GM18517 (cell line): ENCODE data around the gene SRR.
A peak's percentile ranks its signal among the peaks of the same experiment; 100 is the strongest.
"Not testable (repeated sequence)": the region's sequence is repeated elsewhere in the genome, so short reads cannot be mapped to it uniquely, and the experiment has no call there.

Experiments used
- ATAC-seq: cut with Tn5 transposase; IDR thresholded peaks from one replicate; pipeline ENCODE4 v1.9.1; 2021; ENCODE audit warnings: mild to moderate bottlenecking, moderate library complexity; ENCODE audit not compliant: unreplicated experiment

SRR gene, protein sequence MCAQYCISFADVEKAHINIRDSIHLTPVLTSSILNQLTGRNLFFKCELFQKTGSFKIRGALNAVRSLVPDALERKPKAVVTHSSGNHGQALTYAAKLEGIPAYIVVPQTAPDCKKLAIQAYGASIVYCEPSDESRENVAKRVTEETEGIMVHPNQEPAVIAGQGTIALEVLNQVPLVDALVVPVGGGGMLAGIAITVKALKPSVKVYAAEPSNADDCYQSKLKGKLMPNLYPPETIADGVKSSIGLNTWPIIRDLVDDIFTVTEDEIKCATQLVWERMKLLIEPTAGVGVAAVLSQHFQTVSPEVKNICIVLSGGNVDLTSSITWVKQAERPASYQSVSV

DNA sequence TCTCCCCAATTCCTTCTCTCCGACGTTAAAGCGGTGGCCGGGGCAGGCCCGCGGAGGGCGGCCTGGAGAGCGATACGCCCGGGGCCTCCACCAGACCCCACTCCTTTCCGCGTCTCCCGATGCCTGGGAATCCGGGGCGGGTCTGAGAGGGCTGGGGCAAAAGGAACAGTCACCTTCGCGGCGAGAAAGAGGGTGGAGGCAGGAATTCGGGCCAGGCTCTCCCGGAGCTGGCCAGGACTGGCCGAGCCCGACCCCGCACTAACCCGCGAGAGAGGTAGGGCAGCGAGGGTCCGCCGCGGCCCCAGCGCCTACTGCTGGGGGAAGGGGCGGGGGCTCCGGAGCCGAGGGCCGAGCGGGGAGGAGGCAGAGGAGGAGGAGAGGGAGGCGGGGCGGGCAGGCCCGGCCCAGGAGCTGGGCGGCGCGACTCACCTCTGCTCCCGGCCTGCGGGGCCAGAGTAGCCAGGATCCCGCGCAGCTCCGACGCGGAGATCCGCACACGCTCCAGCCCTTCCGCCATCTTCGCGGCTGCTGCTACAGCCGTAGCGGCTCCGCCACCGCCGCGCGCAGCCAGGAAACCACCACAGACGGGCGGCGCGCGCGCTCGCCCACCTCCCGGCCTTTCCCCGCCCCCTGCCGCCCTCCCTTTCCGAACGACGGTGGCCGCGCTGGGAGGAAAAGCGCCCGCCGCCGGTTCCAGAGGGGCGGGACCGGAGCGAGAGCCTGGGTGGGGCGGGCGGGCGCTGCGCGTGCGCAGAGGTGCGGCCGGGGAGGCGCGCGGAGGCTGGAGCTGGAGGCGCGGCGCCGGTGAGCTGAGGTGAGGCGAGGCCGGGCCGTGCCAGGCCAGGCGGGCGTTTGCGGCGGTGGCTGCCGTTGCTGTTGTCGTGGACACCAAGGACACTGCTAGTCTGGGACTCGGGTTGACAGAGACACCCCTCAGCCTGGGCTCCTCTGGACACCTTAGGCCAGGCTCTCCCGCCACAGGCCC, at the start of gene SRR, which contains the start of gene SMG6:
SRR (plus strand) TSS at position 747 of the 985 bp plus-strand sequence. CDS start 11,611 bp downstream, outside the sequence.
SMG6 (minus strand) TSS at position 582 of the 985 bp plus-strand sequence; CDS start at position 517, 65 bp downstream.
- peak; percentile 74 for ATAC-seq

DNA sequence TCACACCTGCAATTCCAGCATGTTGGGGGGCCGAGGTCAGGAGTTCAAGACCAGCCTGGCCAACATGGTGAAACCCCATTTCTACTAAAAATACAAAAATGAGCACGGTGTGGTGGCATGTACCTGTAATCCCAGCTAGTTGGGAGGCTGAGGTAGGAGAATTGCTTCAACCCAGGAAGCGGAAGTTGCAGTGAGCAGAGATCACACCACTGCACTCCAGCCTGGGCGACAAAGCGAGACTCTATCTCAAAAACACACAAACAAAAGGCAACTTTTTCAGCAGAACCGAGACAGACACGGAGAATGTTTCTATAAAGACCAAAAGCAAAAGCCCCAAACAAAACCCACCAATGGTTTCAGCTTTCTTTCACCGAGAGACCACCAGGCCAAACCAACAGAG, 44.9 kb upstream of the SRR start:
- ATAC-seq = not testable (repeated sequence)

DNA sequence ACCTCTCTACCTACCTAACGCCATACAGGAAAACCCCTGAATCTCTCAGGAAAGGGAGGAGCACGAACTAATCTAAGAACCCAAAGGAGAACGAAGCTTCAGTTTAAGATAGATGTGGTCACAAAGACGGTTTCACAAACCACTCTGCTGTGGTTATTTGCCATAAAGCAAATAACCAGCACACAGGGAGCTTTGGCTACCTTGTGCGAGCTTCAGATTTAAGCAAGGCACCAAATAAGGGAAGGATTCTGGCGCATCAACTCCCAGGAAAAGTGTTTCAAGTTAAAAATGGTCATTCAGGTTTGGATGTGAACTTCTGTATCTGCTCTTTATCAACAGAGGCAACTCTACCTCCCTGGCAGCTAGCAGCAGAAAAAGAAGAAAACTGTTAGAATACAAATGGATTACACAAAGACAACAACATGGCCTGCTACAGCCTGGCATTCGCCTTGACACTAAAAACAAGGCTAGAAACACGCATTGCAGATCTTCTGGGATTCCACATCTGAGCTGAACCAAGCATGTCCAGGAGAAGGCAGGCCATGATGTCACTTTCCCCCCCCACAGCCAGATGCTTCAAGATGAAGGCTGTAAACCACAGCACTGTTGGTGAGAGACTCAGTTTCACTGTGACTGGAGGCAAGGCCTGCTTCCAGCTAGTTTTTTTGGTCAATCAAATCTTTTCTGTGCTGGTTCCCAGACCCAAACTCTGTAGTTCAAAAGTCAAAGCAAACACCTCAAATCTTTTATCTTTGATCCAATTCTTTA, 43.8 kb upstream of the SRR start:
- ATAC-seq = peak; percentile 63

DNA sequence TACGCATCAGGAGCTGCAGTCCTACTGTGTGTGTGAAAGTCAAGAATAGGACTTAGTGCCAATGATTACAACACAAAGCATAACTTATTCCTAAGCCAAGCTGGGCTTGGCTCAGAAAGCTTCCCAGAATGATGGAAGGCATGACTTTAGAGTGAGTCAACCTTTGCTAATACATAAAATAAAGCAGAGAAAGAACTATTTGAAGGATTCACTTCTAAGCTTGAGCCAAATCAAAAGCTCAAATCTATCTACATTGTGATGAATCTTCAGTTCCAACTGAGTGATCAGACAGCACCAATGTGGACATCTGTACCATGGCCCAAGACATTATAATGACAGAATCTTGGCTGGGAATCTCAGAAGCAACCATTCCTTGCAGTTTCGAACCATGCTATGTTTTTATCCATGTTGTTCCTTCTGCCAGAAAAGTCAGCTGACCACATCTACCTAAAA, 41.6 kb upstream of the SRR start:
- ATAC-seq = no peak

DNA sequence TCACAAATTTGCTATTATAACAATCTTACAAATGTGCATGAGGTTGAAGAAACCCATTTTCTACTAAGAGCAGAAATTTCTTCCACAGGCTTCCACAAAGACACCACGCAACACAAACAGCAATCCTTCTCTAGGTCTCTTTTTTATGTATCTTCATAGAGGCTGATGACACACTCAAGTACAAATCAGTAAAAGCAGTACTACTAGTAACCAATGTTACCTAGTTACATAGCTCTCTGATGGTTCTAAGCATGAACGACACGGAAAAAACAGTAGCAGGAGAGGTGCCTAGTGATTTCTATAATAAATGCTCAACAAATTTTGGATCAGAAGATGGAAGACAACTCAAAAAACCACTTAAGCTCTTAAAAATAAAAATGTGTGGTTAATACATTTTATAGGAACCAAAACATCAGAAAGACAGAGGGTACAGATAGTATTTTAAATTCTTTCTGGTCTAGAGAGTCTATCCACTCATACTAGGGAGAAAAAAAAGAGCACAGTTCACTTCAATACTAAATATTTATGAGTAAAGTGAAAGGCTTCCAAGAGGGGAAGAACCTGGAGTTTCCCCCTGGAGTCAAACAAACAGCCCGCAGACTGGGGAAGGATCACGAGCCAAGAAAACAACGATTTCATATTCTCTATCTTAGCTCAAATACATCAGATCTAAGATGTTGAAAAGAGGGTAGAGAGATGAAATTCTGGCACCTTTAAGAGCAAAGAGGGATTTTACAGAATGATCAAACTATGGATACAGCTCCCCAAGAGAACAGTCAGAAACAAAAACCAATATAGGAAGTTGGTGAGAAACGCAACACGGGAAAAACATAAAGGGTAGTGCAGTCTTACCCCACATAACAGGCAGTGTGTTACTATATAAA, 40.3 kb upstream of the SRR start:
- no peak for ATAC-seq

DNA sequence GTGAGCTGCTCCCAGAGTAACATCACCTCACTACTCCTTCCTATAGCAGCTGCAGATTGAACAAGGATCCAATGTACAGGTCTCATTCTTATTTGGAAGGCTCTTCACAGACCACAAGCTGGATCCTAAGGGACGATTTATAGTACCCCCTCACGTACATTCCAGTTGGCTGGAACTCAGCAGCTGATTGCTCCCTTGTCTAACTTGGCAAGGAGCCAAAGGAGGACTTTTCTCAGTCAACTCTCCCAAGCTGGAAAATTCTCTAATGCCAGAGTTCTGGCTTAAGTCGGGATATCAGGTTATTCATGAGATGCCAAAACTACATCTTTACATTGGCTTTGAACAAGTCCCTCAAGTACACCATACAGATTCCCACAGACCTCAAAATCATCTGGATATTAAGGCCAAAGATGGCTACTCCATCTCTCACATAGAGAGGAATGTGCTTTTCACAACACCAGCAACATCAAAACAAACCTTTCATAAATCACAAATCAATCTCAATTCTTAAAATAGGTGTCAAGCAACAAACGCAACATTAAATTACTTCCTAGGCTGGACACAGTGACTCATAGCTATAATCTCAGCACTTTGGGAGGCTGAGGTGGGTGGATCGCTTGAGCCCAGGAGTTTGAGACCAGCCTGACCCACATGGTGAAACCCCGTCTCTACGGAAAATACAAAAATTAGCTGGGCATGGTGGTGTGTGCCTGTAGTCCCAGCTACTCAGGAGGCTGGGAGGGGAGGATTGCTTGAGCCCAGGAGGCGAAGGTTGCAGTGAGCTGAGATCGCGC, 39.5 kb upstream of the SRR start:
- ATAC-seq = no peak

DNA sequence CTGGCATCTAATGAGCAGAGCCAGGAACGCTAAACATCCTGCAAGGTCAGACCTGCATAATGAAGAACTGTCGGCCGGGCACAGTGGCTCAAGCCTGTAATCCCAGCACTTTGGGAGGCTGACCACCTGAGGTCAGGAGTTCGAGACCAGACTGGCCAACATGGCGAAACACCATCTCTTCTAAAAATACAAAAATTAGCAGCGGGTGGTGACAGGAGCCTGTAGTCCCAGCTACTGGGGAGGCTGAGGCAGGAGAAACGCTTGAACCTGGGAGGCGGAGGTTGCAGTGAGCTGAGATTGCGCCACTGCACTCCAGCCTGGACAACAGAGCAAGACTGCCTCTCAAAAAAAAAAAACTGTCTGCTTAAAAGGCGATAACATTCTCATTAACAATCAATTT, 38.6 kb upstream of the SRR start:
- ATAC-seq = not testable (repeated sequence)

DNA sequence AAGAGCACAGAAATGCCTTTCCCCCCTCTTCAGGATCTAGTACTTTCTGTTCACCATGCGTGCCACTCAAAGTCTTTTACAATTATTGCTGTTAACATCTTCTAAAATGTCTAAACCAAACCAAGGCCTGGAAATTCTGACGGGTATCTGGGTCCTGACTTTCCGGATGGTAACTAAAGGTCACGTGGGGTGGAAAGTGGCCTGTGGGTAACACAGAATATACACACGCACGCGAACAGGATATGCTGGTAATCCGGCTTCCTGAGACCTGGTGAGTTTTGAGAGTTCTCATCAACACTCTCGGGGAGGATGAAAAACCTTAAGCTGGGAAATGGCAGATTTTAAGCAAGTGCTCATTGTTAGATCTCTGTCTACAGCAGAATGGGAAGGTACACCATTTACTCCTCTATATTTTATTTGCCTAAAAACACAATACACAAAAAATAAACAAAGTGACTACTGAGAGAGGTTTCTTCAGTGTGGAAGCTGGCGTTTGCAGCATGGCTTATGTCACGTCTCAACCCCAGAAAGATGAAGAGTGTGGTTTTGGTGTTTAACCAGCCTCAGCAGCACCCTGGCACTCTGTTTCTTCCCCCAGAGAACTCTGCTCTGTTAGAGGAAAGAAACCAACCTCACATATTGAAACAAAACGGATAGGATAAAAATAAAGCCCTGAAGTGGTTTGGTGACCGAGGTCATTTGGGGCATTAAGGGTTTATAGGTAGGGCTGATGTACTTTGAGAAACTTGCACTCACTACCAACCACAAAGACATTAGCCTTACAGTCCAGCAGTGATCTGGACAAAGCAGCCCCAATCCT, 37.5 kb upstream of the SRR start:
- no peak for ATAC-seq

DNA sequence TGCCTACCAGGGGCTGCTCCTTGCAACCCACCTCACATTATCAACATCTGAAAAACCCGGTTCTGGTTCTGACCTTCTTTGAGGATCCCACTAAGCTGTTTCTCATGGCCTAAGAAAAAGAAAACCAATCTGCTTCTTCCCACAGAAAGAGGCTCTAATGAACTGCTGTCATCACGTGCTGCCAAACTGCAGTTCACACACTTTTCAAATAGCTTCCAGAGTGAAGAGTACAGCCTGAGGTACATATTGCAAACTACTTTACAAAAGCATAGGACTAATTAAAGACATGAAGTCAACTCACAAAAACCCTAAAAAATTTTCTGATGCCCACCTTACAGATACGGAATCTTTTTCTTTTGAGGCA, 36.9 kb upstream of the SRR start:
- no peak for ATAC-seq

DNA sequence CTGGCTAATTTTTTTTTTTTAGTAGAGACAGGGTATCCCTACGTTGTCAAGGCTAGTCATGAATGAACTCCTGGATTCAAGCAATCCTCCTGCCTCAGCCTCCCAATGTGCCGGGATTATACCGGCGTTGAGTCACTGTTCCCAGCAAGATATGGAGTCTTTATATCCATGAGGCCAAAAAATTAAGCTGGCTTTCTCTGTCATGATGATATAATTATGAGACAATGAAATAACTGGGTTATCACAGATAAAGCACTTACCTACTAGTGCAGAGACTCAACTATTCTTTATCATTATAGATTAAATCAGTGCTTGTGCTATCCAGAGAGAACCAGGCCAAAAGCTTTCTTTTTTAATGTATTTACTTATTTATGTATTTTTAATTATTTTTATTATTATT, 36.4 kb upstream of the SRR start:
- ATAC-seq = no peak

DNA sequence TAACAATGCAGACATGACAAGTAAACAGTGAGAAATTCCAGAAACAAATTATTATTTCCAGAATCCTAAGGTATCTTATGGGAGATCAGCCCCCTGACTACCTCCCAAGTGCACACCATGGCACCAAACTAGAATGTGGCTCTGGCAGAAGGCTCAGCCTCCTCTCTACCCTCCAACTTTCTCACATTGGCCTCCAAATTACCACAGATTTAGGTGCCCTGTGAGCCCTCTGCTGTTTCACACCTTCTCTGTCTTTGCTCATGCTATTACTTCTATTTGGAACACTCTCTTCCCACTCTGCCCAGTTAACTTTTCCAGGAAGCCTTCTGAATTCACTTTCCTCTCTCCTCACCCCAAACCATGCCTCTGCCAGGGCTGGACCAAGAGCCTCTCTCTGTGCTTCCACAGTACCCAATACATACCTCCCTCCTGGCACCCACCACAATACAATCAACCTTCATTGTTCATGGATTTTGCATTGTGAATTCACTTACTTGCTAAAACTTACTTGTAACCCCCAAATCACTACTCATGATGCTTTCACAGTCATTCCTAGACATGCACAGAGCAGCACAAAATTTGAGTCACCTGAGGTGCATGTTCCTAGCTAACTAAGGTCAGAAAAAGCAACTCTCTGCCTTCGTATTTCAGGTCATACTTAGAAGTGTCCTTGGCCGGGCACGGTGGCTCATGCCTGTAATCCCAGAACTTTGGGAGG, 31.6 kb upstream of the SRR start:
- no peak for ATAC-seq

DNA sequence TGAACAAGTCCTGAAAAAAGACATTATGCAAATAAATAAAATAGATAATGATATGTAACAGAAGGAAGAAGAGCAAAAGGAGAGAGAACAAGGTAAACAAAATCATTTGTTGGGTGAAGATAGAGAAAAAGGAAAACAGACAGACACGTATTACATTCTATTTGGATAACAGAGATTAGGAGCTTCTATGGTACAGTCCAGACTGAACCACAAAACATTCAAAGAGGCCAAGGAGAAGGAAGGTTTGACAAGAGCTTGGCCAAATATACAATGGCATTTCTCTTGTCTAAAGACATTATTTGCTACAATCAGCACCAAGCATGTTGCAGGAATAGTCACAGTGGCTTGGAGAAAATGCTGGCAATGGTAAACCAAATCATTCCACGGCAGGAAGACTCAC, 29.3 kb upstream of the SRR start:
- ATAC-seq = no peak

DNA sequence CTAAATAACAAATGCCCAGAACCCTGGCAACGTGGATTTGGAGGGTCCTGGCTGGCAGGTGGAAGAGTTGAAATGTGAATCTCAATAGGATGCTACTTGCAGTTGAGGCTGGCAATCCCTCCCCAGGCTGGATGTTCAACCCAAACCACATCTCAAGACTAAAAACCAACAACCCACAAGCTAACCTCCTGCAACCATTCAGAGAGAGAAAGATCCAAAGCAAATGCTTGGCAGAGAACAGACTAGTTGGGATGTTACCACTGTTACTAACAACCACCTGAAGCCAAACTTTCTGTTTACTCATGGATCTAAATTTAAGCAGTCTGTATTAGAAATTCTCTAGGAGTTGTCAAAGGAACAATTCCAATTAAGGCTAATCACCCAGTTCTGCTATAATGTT, 28.0 kb upstream of the SRR start:
- no peak for ATAC-seq

DNA sequence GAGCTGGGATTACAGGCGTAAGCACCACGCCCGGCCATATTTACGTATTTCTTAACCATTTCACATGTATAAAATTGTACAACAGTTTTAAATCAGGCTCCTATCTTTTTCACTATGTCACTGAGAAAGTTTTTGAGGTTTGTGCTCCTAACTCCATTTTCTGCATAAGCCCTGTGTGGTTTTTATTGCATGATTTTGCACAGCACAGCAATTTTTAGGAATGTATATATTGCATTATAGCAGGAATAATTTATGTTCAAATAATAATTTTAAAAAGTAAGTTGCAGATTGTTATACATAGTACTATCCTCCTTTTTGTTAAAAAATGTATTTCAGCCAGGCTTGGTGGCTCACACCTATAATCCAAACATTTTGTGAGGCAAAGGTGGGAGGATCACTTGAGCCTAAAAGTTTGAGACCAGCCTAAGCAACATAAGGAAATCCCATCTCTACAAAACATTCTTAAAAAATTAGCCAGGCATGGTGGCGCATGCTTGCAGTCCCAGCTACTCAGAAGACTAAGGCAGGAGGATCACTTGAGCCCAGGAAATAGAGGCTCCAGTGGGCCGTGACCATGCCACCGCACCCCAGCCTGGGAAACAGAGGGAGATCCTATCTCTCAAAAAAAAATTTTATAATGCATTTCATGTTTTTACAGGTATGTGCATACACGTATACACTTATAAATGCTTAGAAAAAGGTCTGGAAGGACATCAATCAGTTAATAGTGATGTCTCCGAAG, 26.1 kb upstream of the SRR start:
- ATAC-seq = no peak

DNA sequence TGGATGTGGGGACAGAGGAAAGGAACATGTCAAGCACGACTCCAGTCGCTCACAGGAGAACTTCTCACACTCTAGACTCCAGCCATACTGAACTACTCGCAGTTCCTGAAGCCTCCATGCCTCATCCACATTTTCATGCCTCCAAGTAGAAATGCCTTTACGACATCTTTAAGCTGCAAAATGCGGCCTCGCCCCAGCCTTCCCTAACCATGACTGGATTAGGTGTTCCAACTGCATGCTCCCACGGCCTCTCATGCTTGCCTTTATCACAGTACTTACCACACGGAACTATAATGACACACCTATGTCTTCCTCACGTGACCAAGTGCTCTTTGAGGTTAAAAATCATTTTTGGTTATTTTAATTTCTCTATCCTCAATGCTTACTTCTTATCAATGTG, 24.0 kb upstream of the SRR start:
- ATAC-seq = no peak

DNA sequence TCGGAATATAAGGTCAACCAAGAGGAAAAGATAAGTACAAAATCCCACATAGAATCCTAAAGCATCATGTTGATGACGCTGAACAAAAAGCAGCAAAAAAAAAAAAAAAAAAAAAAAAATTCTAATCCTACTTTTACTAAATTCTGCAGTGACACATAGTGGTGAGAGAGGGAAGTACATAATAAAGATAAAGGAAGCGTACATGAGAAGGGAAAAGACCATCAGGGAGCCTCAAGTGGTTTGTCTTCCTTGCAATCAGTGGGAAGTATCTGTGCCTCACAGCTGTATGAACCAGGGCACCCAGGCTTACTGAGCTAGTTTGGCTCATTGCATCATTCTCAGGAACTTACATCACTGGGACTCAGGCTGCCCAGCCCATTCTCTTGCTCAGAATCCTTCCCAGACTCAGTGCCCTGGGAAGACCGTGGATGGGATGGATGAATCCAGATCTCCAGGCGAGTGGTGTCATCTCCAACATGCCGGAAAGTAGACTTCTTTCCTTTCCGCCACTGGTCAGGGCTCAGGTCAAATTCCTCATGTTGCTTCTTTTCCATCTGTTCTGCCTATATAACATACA, 21.4 kb upstream of the SRR start:
- ATAC-seq = no peak

DNA sequence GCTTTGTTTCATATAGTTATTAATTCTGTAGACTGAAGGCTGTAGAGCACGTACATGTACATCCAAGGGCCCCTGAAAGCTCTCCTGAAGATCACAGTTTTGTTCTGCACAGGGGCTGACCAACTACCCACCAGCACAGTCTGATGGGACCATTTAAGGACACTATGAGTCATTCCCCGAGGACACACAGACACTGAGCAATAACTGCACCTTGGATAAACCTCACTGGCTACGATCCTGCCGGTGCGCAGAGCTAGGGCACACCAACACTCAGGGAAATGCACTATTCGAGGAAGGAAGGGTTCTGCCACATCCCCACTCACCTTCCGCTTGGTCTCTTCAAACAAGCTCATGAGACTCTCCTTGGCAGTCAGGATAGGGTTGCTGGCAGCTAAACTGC, 20.4 kb upstream of the SRR start:
- no peak for ATAC-seq
